ENCODE measurements around the gene SECISBP2. TPM values are rescaled to one million over a fixed set of nuclear protein-coding genes. Genes with fewer than 3 reads are reported as not detected.

Gene SECISBP2
- total RNA-seq, 4 donors from 2014 or later = 41.8 to 76.0 (median 59.8) TPM

DNA sequence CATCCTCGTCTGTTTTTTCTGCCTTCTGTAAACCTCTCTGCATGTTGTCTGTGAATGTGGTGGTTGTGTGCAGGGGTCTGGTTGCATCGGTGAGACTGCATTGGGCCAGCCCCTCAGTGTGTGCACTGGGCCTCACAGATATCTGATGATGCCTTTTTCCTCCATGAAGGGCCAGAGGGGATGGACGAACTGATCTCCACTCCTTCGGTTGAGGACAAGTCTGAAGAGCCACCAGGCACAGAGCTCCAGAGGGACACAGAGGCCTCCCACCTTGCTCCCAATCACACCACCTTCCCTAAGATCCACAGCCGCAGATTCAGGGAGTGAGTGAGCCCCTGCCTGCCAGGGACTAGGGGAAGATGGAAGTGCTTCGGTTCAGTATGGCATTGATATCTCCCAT is 31.3 kb downstream of the SECISBP2 start:
- TF ChIP-seq POLR2A (IDR thresholded peaks at IDR 0.05) (no peak), CTCF (IDR thresholded peaks at IDR 0.05) (no peak)
- Histone ChIP-seq H3K9me3 (no peaks in the 10 kb centered on the region), H3K36me3 (no peaks in the 10 kb centered on the region), H3K27me3 (no peaks in the 10 kb centered on the region), H3K4me1 (no peaks in the 10 kb centered on the region), H3K27ac (no peak overlapping the region), H3K4me3 (no peak overlapping the region)
- no peak for DNase-seq
- intact Hi-C loops (cut with DNase I; ENCODE audit: low total_unique reads) = no loop called here

GRCh38 chr9:89350988-89351557 is 32.8 kb downstream of the SECISBP2 start:
- intact Hi-C loops (cut with DNase I; ENCODE audit: low total_unique reads) = no loop called here
- no peak for TF ChIP-seq CTCF (IDR thresholded peaks at IDR 0.05)
- TF ChIP-seq POLR2A (IDR thresholded peaks at IDR 0.05) = no peak

DNA sequence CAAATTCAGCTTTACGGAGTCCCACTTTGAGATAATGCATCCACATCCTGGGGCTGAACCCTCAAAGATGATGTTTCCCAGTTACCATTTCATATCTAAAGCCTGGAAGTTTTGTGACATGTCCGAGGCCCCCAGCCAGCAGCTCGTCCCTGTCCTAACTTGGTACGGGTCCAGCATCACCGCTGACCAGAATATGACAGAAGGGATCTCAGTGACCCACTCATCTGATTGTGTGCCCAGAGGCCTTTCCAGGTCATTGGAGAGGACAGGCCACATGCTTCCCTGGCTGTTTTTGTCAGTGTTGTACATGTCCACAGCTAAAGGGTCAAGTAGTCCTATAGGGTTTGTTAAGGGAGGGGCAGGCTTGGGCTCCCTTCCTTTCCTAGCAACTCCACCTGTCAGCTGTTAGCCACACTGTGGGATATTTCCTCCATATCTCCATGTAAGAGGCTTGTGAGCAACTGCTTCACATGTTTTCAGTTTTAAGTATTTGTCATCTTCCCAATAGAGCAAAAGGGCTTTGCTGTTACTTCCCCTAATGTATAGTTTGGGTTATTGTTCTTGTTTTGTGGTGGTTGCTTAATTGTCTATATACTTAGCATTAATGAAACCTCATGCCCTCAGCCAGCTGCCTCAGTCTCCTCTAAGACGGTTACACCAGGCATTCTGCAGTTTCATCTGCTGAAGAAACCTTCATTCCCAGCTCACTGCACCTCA is 33.4 kb downstream of the SECISBP2 start:
- DNase-seq = no peak
- Histone ChIP-seq H3K9me3 (no peaks in the 10 kb centered on the region), H3K4me3 (no peak overlapping the region), H3K27me3 (no peaks in the 10 kb centered on the region), H3K4me1 (no peaks in the 10 kb centered on the region), H3K27ac (no peak overlapping the region), H3K36me3 (no peaks in the 10 kb centered on the region)
- intact Hi-C loops (cut with DNase I; ENCODE audit: low total_unique reads) = no loop called here
- TF ChIP-seq CTCF (IDR thresholded peaks at IDR 0.05) (no peak), POLR2A (IDR thresholded peaks at IDR 0.05) (no peak)

More at GRCh38 chr9:89350988-89351557, 32.8 kb downstream of the SECISBP2 start:
- Histone ChIP-seq H3K36me3 (no peaks in the 10 kb centered on the region), H3K4me3 (no peak overlapping the region), H3K27me3 (no peaks in the 10 kb centered on the region), H3K9me3 (no peaks in the 10 kb centered on the region), H3K4me1 (no peaks in the 10 kb centered on the region), H3K27ac (no peak overlapping the region)
- no peak for DNase-seq

- no peaks in the 10 kb centered on the region for H3K9me3 ChIP-seq
- DNase-seq = no peak
- intact Hi-C loops (cut with DNase I; ENCODE audit: low total_unique reads) = no loop called here
- no peak overlapping the region for H3K4me3 ChIP-seq
- TF ChIP-seq CTCF (IDR thresholded peaks at IDR 0.05) (no peak), POLR2A (IDR thresholded peaks at IDR 0.05) (no peak)
- no peaks in the 10 kb centered on the region for H3K27me3 ChIP-seq
- no peaks in the 10 kb centered on the region for H3K36me3 ChIP-seq
- no peaks in the 10 kb centered on the region for H3K4me1 ChIP-seq
- no peak overlapping the region for H3K27ac ChIP-seq
These were observed 34.2 kb downstream of the SECISBP2 start for GRCh38 chr9:89352451-89352850.

GRCh38 chr9:89352874-89353649 is 34.8 kb downstream of the SECISBP2 start:
- Histone ChIP-seq H3K9me3 (no peaks in the 10 kb centered on the region), H3K4me1 (no peaks in the 10 kb centered on the region), H3K27ac (no peak overlapping the region), H3K36me3 (no peaks in the 10 kb centered on the region), H3K4me3 (no peak overlapping the region), H3K27me3 (no peaks in the 10 kb centered on the region)
- no peak for DNase-seq
- TF ChIP-seq POLR2A (IDR thresholded peaks at IDR 0.05) = no peak
- no peak for TF ChIP-seq CTCF (IDR thresholded peaks at IDR 0.05)
- intact Hi-C loops (cut with DNase I; ENCODE audit: low total_unique reads) = no loop called here
